Renal cortex interstitium (tissue), 15 donors: ENCODE results near the gene TMEM128. TPM values are rescaled to one million over a fixed set of nuclear protein-coding genes. Genes with fewer than 3 reads are reported as not detected.
A peak's percentile ranks its signal among the peaks of the same experiment; 100 is the strongest.

Experiments
- DNase-seq, 11 donors: peaks; one replicate each; pipeline ENCODE4 v3.0.0-alpha.2; 2013; ENCODE audit warnings: low read depth in 9 of 11, low spot score in 4 of 11; ENCODE audit errors: extremely low read depth in 1 of 11
- long read RNA-seq, 16 experiments: transcript quantifications; one replicate each; lab custom pipeline, GENCODE V29; 2026
- polyA plus RNA-seq, 3 donors: library from polyadenylated mRNA; unstranded; fragments of 120-200 nt; gene quantifications; one replicate each; pipeline ENCODE4 v1.2.1, GENCODE V29; 2013; ENCODE audit not compliant: insufficient read length in 3 of 3

TMEM128 gene, protein sequence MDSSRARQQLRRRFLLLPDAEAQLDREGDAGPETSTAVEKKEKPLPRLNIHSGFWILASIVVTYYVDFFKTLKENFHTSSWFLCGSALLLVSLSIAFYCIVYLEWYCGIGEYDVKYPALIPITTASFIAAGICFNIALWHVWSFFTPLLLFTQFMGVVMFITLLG
- polyA plus RNA-seq, result 10 to 100 TPM; 45.7 to 49.0 (median 47.0) TPM
- long read RNA-seq, donor 1, transcript TMEM128-202 (5 exons, 1,221 nt), result major isoform, 12 of 13 reads
- long read RNA-seq, donor 1, partial matches to known transcripts, result 0 of 13 reads
- long read RNA-seq, donor 1, other reads (novel, unspliced or antisense), result 0 of 13 reads
- long read RNA-seq, donor 2, transcript TMEM128-202 (5 exons, 1,221 nt), result major isoform, 10 of 12 reads
- long read RNA-seq, donor 2, partial matches to known transcripts, result 0 of 12 reads
- long read RNA-seq, donor 2, other reads (novel, unspliced or antisense), result 0 of 12 reads
- long read RNA-seq, donor 3, transcript TMEM128-202 (5 exons, 1,221 nt), result major isoform, 13 of 30 reads
- long read RNA-seq, donor 3, partial matches to known transcripts, result 16 of 30 reads
- long read RNA-seq, donor 3, other reads (novel, unspliced or antisense), result 0 of 30 reads
- long read RNA-seq, donor 4, transcript TMEM128-202 (5 exons, 1,221 nt), result major isoform, 13 of 31 reads
- long read RNA-seq, donor 4, partial matches to known transcripts, result 18 of 31 reads
- long read RNA-seq, donor 4, other reads (novel, unspliced or antisense), result 0 of 31 reads
- long read RNA-seq, donor 5, result 0 reads
- long read RNA-seq, donor 6, transcript TMEM128-202 (5 exons, 1,221 nt), result major isoform, 12 of 28 reads
- long read RNA-seq, donor 6, partial matches to known transcripts, result 15 of 28 reads
- long read RNA-seq, donor 6, other reads (novel, unspliced or antisense), result 0 of 28 reads
- long read RNA-seq, donor 7, transcript TMEM128-202 (5 exons, 1,221 nt), result major isoform, 11 of 29 reads
- long read RNA-seq, donor 7, partial matches to known transcripts, result 15 of 29 reads
- long read RNA-seq, donor 7, other reads (novel, unspliced or antisense), result 0 of 29 reads
- long read RNA-seq, donor 8, result 0 reads
- long read RNA-seq, donor 9, transcript TMEM128-202 (5 exons, 1,221 nt), result major isoform, 19 of 34 reads
- long read RNA-seq, donor 9, partial matches to known transcripts, result 15 of 34 reads
- long read RNA-seq, donor 9, other reads (novel, unspliced or antisense), result 0 of 34 reads
- long read RNA-seq, donor 10, transcript TMEM128-202 (5 exons, 1,221 nt), result major isoform, 10 of 11 reads
- long read RNA-seq, donor 10, partial matches to known transcripts, result 0 of 11 reads
- long read RNA-seq, donor 10, other reads (novel, unspliced or antisense), result 0 of 11 reads
- long read RNA-seq, donor 11, transcript TMEM128-202 (5 exons, 1,221 nt), result major isoform, 8 of 18 reads
- long read RNA-seq, donor 11, partial matches to known transcripts, result 10 of 18 reads
- long read RNA-seq, donor 11, other reads (novel, unspliced or antisense), result 0 of 18 reads
- long read RNA-seq, donor 12, transcript TMEM128-202 (5 exons, 1,221 nt), result major isoform, 8 of 25 reads
- long read RNA-seq, donor 12, partial matches to known transcripts, result 15 of 25 reads
- long read RNA-seq, donor 12, other reads (novel, unspliced or antisense), result 0 of 25 reads
- long read RNA-seq, donor 13, result 0 reads
- long read RNA-seq, donor 14, transcript TMEM128-202 (5 exons, 1,221 nt), result major isoform, 14 of 37 reads
- long read RNA-seq, donor 14, partial matches to known transcripts, result 23 of 37 reads
- long read RNA-seq, donor 14, other reads (novel, unspliced or antisense), result 0 of 37 reads
- long read RNA-seq, donor 15, transcript TMEM128-202 (5 exons, 1,221 nt), result major isoform, 7 of 17 reads
- long read RNA-seq, donor 15, partial matches to known transcripts, result 10 of 17 reads
- long read RNA-seq, donor 15, other reads (novel, unspliced or antisense), result 0 of 17 reads
- long read RNA-seq, donor 16, transcript TMEM128-202 (5 exons, 1,221 nt), result major isoform, 21 of 51 reads
- long read RNA-seq, donor 16, partial matches to known transcripts, result 30 of 51 reads
- long read RNA-seq, donor 16, other reads (novel, unspliced or antisense), result 0 of 51 reads

DNA sequence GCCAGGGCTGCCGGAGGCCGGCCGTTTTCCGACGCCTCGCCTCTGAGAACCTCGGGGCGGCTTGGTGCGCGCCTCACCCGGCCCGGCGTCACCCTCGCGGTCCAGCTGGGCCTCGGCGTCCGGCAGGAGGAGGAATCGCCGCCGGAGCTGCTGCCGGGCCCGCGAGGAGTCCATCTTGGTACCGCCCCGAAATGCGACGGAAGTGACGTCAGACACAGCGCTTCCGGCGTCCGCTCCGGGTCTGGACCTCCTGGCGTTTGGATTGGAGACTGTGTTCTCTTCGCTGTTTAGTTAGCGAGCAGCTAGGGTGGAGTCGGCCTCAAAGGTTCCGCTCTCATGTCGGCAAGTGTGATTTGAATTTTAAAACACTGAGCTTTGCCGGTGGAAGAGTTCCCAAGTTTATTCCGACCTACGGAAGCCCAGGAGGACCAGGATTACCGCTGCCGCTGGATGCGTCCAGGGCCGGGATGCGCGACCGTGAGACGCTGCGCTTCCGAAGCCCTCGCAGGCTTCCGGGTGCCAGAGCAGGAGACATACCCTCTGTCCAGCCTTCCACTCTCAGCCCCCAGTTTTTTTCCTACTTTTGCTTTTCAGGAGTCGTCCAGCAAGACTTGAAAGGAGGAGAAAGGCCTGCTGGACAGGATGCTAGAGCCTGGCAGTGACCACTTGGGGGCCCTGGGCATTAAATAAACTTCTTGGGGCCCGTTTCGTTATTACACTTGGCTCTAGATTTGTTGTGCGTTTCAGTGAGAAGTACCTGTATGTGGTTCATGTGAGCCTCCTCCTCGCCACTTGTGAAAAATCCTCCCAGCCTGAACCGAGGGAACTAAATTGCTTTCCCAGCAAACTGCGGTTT is at the start of gene TMEM128:
TMEM128 (minus strand) TSS at position 195 of the 856 bp plus-strand sequence; CDS start at position 174, 21 bp downstream.
- DNase-seq, result peak; percentile 89 to 95 (median 94)

DNA sequence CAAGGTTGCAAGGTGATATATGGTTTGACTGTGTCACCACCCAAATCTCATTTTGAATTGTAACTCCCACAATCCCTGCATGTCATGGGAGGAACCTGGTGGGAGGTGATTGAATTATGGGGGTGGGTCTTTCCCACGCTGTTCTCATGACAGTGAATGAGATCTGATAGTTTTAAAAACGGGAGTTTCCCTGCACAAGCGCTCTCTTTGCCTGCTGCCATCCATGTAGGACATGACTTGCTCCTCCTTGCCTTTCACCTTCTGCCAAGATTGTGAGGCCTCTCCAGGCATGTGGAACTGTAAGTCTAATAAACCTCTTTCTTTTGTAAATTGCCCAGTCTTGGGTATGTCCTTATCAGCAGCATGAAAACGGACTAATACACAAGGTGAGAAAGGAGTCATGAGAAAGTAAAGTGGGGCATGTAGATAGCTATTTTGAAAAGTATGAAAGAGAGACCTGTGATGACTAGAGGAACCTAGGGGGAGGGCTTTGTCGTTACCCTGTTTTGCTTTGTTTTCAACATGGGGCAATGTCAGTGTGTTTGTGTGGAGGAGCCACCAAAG is 48.3 kb upstream of the TMEM128 start:
- no peak for DNase-seq

DNA sequence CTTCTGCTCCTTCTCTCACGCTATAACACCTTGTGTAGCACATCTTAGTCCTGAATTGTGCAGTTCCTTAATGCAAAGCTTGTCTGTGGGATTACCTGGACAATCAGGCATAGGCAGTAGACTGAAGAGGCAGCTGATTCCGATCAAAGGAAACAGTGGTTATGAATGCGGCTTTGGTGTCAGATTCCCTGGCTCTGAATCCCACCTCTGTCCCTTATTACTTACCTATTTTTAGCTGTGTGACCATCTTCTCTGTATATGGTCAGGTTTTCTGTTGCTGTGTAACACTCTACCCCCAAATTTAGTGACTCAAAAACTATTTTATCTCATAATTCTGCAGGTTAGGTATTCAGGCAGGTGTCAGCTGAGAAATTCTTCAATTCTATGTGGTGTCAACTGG is 45.3 kb upstream of the TMEM128 start:
- no peak for DNase-seq

DNA sequence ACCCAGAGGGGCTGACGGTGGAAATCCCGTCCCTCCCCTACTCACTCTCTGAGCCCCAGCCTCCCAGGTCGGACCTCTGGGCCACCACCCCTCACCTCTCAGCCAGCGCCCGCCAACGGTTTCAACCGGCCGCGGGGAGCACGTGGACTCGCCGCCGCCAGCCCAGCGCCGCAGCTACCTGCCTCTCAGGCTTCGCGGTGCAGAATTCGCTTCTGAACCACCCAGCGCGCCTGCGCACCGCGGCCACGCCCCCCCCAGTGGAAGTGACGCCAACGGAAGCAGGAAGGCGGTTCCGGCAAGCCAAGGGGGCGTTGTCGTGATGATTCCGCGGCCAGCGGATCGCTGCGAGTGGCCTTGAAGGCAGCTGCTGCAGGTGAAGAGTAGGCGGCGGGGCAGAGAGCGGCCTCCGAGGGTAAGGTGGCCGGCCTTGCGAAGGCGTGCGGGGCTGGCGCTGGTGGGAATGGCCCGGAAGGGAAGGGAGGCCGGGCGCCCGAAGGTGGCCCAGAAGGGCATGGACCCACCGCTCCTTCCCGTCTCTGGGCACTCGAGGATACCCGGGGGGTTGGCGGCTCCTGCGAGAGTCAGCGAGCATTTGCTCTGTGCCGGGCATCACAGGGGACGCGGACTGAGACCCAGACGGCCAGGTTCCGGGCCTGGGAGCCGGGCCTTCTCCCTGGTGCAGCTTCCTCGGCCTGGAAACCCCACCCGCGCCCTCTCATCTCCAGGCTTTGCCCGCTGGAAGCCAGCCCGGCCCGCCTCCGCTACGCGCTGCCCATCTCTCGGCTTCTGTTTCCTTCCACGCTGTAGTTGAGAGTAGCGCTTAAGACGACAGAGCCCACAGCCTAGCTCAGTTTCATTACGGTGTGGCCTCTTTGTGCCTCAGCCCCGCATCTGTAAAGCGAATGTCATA is 42.2 kb upstream of the TMEM128 start, which contains the start of the genes LYAR and ZBTB49:
LYAR (minus strand) TSS at position 214 of the 910 bp plus-strand sequence. CDS start 6,412 bp downstream, outside the sequence.
ZBTB49 (plus strand) TSS at position 311 of the 910 bp plus-strand sequence. CDS start 9,695 bp downstream, outside the sequence.
- DNase-seq, result peak; percentile 77 to 91 (median 87)

DNA sequence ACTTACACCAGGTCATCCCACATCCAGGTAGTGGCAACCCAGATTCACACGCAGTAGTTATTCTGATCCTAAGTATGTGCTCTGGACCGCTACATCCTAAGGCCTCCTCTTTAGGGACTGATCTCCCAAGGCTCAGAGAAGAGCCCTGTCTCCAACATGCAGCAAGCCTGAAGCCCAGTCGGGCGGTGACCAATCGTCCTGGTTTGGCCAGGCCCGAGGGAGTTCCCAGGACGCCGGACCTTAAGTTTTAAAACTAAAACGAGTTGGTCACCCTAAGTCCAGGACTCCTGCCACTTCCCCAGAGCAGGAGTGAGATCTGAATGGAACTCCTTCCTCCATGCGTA is 41.5 kb upstream of the TMEM128 start:
- DNase-seq, result peak in 4 of 11 donors; percentile 0 to 13 (median 2)

DNA sequence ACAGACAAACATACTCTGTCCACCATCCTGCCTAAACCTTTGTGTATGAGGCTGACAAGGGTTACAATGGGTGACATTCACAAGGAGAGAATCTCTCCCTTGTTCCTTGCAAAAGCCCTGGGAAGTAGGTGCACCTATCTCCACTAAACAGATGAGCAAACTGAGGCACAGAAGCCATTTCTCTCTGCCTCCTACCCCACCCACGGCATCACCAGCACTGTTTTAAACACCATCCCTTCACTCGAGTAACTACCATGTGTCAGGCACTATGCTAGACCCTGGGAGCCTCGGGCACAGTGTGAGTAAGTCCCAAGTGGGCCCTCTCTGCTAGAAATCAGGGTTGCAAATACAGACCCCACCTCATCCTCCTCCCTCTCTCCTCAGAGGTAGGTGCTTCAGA is 41.0 kb upstream of the TMEM128 start:
- no peak for DNase-seq

DNA sequence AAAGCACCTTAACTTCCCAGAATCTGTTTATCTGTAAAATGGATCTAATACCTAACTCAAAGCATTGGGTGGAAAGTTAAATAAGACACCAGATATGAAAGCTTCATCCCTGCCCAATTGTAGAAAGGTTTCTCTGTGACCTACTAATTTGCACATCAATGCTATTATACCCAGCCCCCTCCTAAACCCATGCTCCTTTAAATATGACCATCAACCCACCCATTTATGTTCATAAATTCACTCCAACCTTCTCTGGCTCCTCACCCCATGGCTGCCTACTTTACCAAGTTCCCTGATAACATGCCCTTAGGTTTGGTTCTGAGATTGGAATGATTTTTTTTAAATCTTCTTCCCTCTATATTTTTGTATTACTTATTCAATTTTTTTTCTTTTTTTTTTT is 40.1 kb upstream of the TMEM128 start:
- no peak for DNase-seq

DNA sequence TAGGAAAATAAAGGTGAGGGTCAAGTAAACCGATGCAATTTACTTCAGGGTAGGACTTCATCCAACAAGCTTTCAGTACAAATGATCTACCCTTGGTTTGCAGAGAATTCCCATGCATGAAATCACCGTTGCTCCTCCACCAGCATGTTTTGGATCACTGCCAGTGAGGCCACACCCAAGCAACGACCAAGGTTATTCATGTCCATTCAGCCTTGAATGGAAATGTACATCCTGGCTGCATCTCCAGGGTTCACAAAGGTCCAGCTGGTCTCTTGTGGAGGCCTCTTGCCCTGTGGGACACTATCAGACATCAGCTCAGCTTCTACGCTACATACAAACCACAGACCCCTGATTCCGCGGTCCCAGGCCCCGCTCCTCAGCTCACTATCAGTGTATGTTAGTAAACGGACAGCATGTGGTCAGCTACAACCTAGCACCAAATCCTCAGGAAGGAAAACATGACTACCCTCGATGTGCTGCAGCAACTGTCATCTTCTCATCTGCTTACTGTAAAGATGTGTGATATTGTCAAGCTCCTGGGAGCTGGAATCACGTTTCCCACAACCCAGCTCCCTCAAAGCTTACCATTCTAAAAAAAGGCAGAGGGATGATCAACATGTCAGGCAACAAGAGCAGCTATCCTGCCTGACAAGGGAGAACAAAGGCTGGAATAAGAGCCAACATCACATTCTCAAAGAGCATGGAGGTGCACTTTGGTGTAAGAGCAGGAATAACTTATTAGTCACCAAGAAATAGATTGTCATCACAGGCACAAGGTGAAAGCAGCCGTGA is 37.0 kb upstream of the TMEM128 start:
- no peak for DNase-seq

DNA sequence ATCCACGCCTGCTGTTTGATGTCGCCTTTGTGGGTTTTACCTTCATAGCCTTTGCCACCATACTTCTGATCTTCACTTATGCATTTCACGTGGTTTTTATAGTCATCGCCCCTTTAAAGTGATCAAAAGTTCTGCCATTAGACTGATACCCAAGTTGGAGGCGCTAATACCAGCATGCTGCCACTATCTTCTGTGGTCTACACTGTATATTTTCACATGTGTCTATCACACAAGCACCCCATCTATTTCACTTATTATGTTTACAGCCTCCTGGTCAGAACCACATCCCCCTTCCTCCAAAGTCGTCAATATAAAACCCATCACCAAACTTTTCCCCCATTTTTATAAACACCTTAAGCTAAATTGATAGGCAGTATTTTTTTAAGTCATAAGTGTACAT is 33.8 kb upstream of the TMEM128 start:
- DNase-seq, result no peak

DNA sequence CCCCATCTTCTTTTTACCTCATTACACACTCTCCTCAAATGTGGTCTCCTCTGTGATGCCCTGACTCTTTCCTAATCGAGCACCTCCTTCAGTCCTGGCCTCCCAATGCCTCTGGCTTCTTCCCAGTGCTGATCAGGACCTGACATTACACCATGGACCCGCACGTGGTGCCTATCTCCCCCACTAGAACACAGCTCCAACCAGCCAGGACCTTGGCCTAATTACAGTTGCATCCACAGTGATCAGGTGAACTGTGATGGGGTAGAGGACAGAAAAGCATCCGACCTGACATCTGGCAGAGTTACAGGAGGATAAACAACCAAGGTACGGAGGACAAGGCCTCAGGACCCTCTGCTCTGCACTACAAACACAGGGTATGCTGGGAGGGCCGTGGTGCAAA is 29.5 kb upstream of the TMEM128 start:
- DNase-seq, result no peak

DNA sequence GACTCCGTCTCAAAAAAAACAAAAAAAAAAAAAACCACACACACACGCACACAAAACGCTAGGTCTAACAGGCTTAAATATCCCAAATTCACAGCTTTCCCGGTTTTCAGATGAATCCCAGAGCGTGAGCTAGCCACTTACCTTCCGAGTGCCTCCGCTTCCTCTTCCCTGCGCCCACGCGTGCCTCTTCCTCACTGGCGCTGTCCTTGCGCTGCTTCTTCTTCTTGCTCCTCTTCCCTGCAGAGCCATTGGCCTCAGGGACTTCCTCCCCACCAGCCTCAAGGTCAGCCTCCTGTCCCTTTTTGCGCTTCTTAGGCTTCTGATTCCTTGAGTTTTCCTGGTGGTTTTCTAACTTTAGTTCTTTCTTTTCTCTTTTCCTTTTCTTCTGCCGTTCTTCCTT is 26.2 kb upstream of the TMEM128 start:
- no peak for DNase-seq

DNA sequence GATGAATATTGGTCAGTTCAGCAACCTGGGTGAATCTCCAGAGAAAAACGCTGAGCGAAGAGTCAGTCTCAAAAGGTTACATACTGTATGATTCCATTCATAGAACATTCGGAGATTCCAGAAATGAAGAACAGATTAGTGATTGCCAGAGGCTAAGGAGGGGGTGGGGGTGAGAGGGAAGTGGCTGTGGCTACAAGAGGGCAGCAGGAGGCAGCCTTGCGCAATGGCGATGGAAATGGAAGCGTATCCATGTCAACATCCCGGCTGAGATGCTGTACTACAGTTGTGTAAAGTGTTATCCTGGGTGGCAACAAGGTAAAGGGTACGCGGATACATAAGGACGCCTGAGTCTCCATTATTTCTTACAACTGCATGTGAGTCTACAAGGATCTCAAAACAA is 23.9 kb upstream of the TMEM128 start:
- DNase-seq, result no peak

DNA sequence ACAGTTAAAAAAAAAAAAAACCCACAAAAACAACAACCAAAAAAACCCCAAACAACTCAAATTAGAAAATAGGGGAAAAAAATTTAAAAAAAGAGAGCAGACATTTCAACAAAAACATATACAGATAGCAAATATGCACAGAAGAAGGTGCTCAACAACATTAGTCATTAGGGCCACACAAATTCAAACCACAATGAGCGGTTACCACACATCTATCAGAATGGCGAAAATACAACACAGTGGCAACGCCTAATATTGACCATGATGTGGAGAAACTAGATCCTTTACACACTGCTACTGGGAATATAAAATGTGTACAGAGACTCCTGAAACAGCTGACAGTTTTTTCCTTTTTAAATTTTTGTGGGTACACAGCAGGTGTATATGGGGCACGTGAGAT is 22.5 kb upstream of the TMEM128 start:
- DNase-seq, result no peak

DNA sequence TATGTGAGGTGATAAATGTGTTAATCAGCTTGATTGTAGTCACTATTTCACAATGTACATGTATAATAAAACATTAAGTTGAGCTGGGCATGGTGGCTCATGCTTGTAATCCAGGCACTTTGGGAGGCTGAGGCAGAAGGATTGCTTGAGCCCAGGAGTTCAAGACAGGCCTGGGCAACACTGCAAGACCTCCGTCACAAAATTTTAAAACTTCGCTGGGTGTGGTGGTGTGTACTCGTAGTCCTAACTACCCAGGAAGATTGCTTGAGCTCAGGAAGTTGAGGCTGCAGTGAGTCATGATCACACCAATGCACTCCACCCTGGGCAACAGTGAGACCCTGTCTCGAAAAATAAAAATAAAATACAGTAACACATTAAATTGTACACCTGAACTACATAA is 21.8 kb upstream of the TMEM128 start:
- DNase-seq, result no peak

DNA sequence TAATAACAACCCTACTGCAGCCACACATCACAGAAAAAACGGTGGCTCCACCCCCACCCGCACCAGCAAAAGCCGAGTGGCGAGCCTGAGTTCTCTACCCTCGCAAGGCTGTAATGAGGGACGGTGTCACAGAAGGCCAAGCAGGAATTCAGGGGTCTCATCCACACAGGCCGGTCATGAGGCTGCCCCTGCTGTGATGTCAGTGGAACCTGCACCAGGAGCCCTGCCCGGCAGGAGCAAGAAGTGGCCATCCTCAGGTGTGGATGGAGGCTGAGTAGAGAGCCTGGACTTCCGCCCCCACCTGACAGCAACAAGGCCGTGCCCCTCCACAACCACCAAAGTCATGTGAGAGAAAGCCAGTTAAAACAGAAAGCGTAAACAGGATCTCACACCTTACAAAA is 21.3 kb upstream of the TMEM128 start:
- no peak for DNase-seq
